Neural cell (in vitro differentiated cells): Measurements from ENCODE around the gene TMEM181.

ENCODE experiments used
- CTCF ChIP-seq: fragments of 450-650 bp; IDR thresholded peaks from 2 replicates; pipeline ENCODE4 v1.5.1; 2014; ENCODE audit warnings: antibody characterized with exemption, mild to moderate bottlenecking, moderate library complexity; ENCODE audit not compliant: poor library complexity, severe bottlenecking
- EP300 ChIP-seq: fragments of 450-650 bp; conservative IDR thresholded peaks from 2 replicates; pipeline ENCODE4 v1.6.1; 2014; ENCODE audit warnings: antibody characterized with exemption, mild to moderate bottlenecking, moderate library complexity; ENCODE audit not compliant: poor library complexity, severe bottlenecking
- EZH2 ChIP-seq: fragments of 200-600, 300-800 bp; shearing (Covaris generic), sonication (generic); IDR thresholded peaks from 2 replicates; pipeline ENCODE4 v1.6.1; 2014; ENCODE audit warnings: antibody characterized with exemption, low read length, borderline replicate concordance, mild to moderate bottlenecking; ENCODE audit not compliant: insufficient read depth, poor library complexity, severe bottlenecking
- MXI1 ChIP-seq: fragments of 450-650 bp; conservative IDR thresholded peaks from 2 replicates; pipeline ENCODE4 v1.6.1; 2014; ENCODE audit warnings: antibody characterized with exemption, mild to moderate bottlenecking; ENCODE audit not compliant: poor library complexity, severe bottlenecking
- POLR2AphosphoS5 ChIP-seq: IDR thresholded peaks from 2 replicates; pipeline ENCODE4 v1.6.1; 2012
- RAD21 ChIP-seq: fragments of 450-650 bp; conservative IDR thresholded peaks from 2 replicates; pipeline ENCODE4 v1.6.1; 2014; ENCODE audit warnings: antibody characterized with exemption, mild to moderate bottlenecking, moderate library complexity
- REST ChIP-seq: IDR thresholded peaks from 2 replicates; pipeline ENCODE4 v1.6.1; 2012; ENCODE audit warnings: borderline replicate concordance
- TAF1 ChIP-seq: IDR thresholded peaks from 2 replicates; pipeline ENCODE4 v1.6.1; 2012; ENCODE audit warnings: low read depth

GRCh38 chr6:158543606-158544185 is 16.2 kb upstream of the TMEM181 start:
- TF ChIP-seq CTCF (no peak), POLR2AphosphoS5 (no peak), EZH2 (no peak), TAF1 (no peak), EP300 (no peak), RAD21 (no peak), MXI1 (no peak), REST (no peak)
